GM12878 (cell line): ENCODE data around the gene KAZN. TPM values are rescaled to one million over a fixed set of nuclear protein-coding genes. Genes with fewer than 3 reads are reported as not detected.
A peak's percentile ranks its signal among the peaks of the same experiment; 100 is the strongest.

Experiments
- BCLAF1 ChIP-seq: fragments of 450-650 bp; IDR thresholded peaks from 2 replicates; pipeline ENCODE4 v1.6.1; 2017; ENCODE audit warnings: antibody characterized with exemption, mild to moderate bottlenecking, moderate library complexity
- CBFB ChIP-seq: IDR thresholded peaks from 2 replicates; pipeline ENCODE4 v1.6.1; 2016; ENCODE audit warnings: antibody characterized with exemption, low read depth
- CHD4 ChIP-seq: fragments of 200-600 bp; sonication (generic); IDR thresholded peaks from 2 replicates; pipeline ENCODE4 v1.6.1; 2016; ENCODE audit warnings: mild to moderate bottlenecking
- ETV6 ChIP-seq, 2 experiments: fragments of 450-650 bp in 1 of 2; IDR thresholded peaks in 1 of 2; conservative IDR thresholded peaks in 1 of 2; 2 replicates each; pipeline ENCODE4 v1.6.1; 2014; ENCODE audit warnings: antibody characterized with exemption in 1 of 2, borderline replicate concordance in 1 of 2, low read depth in 1 of 2, mild to moderate bottlenecking in 1 of 2, moderate library complexity in 1 of 2
- FOS ChIP-seq: IDR thresholded peaks from 3 replicates; pipeline ENCODE4 v1.6.1; 2011; ENCODE audit warnings: borderline replicate concordance; ENCODE audit not compliant: insufficient read length; ENCODE audit errors: extremely low read depth
- JUND ChIP-seq: IDR thresholded peaks from 2 replicates; pipeline ENCODE4 v1.6.1; 2012; ENCODE audit warnings: low read depth, mild to moderate bottlenecking, low read length, improper control_type of control experiment, moderate library complexity
- KAT2A ChIP-seq: conservative IDR thresholded peaks from 2 replicates; pipeline ENCODE4 v1.6.1; 2011; ENCODE audit warnings: low read depth, low read length; ENCODE audit not compliant: control insufficient read depth
- MTA3 ChIP-seq: IDR thresholded peaks from 2 replicates; pipeline ENCODE4 v1.6.1; 2012; ENCODE audit warnings: low read length, inconsistent platforms, borderline replicate concordance
- MXI1 ChIP-seq: fragments of 150-350 bp; IDR thresholded peaks from 2 replicates; pipeline ENCODE4 v1.6.1; 2011; ENCODE audit warnings: low read depth, mild to moderate bottlenecking, inconsistent platforms, low read length, improper control_type of control experiment
- NR2C2 ChIP-seq: IDR thresholded peaks from 2 replicates; pipeline ENCODE4 v1.6.1; 2011; ENCODE audit warnings: borderline replicate concordance, low read depth; ENCODE audit not compliant: control insufficient read depth, insufficient read length
- POU2F2 ChIP-seq: IDR thresholded peaks from 3 replicates; pipeline ENCODE4 v1.6.1; 2011; ENCODE audit warnings: low read depth, mild to moderate bottlenecking, low read length, borderline replicate concordance
- SPI1 ChIP-seq: IDR thresholded peaks from 2 replicates; pipeline ENCODE4 v1.6.1; 2011; ENCODE audit warnings: low read depth, mild to moderate bottlenecking, low read length, moderate library complexity, borderline replicate concordance; ENCODE audit not compliant: insufficient read depth
- SREBF1 ChIP-seq: IDR thresholded peaks from 2 replicates; pipeline ENCODE4 v1.6.1; 2012; ENCODE audit warnings: mild to moderate bottlenecking, low read length
- ZBTB4 ChIP-seq: fragments of 450-650 bp; formaldehyde crosslinking; IDR thresholded peaks from 2 replicates; pipeline ENCODE4 v1.4.0; 2022; ENCODE audit warnings: mild to moderate bottlenecking, moderate library complexity
- ZNF592 ChIP-seq: fragments of 450-650 bp; IDR thresholded peaks from 2 replicates; pipeline ENCODE4 v1.6.1; 2017; ENCODE audit warnings: mild to moderate bottlenecking, moderate library complexity
- polyA plus RNA-seq, 11 experiments: library from polyadenylated mRNA; depleted of rRNA in 4 of 11; unstranded in 6 of 11; stranded (reverse) in 5 of 11; fragments of >200 nt; fragmentation: Nextera tagmentation in 4 of 11; fragmentation: Illumina TruSeq in 1 of 11; extraction: Ambion mirVana in 4 of 11; extraction: Trizol in 1 of 11; gene quantifications; 1 replicate in 1 of 11; 2 replicates in 10 of 11; pipeline versions ENCODE4 v1.2.1 to v1.2.3, GENCODE V29; 2011 to 2016; ENCODE audit warnings: inconsistent platforms in 2 of 11, missing spikeins in 2 of 11, low read depth in 1 of 11
- total RNA-seq, 4 experiments: library from RNA; depleted of rRNA in 3 of 4; stranded (reverse); fragments of >200 nt in 3 of 4; fragmentation: Illumina TruSeq in 1 of 4; extraction: Trizol in 1 of 4; gene quantifications; 2 replicates each; pipeline versions ENCODE4 v1.2.1 to v1.2.3, GENCODE V29; 2013 to 2021
- TF ChIP-seq, protein P1 (sequence below): fragments of 150-350 bp; IDR thresholded peaks from 2 replicates; pipeline ENCODE4 v1.6.1; 2014; ENCODE audit warnings: mild to moderate bottlenecking, low read depth, low read length

The KAZN gene
- total and polyA plus RNA-seq, 10 of the 15 experiments (the other 5 are each of a cell fraction or from before 2014, with no cell fraction given), result 0.72 to 4.0 (median 1.2) TPM

- TF ChIP-seq, protein P1, sequence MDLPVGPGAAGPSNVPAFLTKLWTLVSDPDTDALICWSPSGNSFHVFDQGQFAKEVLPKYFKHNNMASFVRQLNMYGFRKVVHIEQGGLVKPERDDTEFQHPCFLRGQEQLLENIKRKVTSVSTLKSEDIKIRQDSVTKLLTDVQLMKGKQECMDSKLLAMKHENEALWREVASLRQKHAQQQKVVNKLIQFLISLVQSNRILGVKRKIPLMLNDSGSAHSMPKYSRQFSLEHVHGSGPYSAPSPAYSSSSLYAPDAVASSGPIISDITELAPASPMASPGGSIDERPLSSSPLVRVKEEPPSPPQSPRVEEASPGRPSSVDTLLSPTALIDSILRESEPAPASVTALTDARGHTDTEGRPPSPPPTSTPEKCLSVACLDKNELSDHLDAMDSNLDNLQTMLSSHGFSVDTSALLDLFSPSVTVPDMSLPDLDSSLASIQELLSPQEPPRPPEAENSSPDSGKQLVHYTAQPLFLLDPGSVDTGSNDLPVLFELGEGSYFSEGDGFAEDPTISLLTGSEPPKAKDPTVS, result no peak
- TF ChIP-seq MTA3 (no peak), KAT2A (no peak), BCLAF1 (no peak), POU2F2 (no peak), NR2C2 (no peak), JUND (no peak), SREBF1 (no peak), ZBTB4 (CRISPR knock-in tag) (no peak), CHD4 (no peak), CBFB (no peak), SPI1 (peak; percentile 83), ETV6 (conservative IDR thresholded peaks at IDR 0.05 in 1 of 2, IDR thresholded peaks at IDR 0.05 in 1 of 2; ENCODE audit: borderline replicate concordance in 1 of 2, low read depth in 1 of 2) (no peak), FOS (no peak), ZNF592 (no peak; the same call in none of the 2 replicates), MXI1 (no peak)
These were observed 140.8 kb downstream of the KAZN start (continued) for GRCh38 chr1:14739082-14739832.
